H1 (cell line): ENCODE measurements around the gene SLMAP.

Experiments used
- ATF2 ChIP-seq: IDR thresholded peaks from 2 replicates; pipeline ENCODE4 v1.6.1; 2012; ENCODE audit warnings: low read length, inconsistent platforms
- BACH1 ChIP-seq: IDR thresholded peaks from 2 replicates; pipeline ENCODE4 v1.6.1; 2012; ENCODE audit warnings: low read length, improper control_type of control experiment
- BRCA1 ChIP-seq: IDR thresholded peaks from 2 replicates; pipeline ENCODE4 v1.6.1; 2012; ENCODE audit warnings: low read depth, low read length, improper control_type of control experiment
- CTCF ChIP-seq, 3 experiments: IDR thresholded peaks; 1 replicate in 2 of 3; 2 replicates in 1 of 3; pipeline versions ENCODE4 v1.5.1 to v1.6.1; 2011; ENCODE audit warnings: low read length in 3 of 3, mild to moderate bottlenecking in 3 of 3, inconsistent platforms in 2 of 3, low read depth in 1 of 3, moderate library complexity in 1 of 3; ENCODE audit not compliant: insufficient read depth in 1 of 3; ENCODE audit errors: control extremely low read depth in 1 of 3
- JUND ChIP-seq: IDR thresholded peaks from 2 replicates; pipeline ENCODE4 v1.6.1; 2011; ENCODE audit warnings: mild to moderate bottlenecking, improper control_type of control experiment, low read length
- SP1 ChIP-seq: IDR thresholded peaks from 2 replicates; pipeline ENCODE4 v1.6.1; 2011; ENCODE audit warnings: low read depth, low read length

DNA sequence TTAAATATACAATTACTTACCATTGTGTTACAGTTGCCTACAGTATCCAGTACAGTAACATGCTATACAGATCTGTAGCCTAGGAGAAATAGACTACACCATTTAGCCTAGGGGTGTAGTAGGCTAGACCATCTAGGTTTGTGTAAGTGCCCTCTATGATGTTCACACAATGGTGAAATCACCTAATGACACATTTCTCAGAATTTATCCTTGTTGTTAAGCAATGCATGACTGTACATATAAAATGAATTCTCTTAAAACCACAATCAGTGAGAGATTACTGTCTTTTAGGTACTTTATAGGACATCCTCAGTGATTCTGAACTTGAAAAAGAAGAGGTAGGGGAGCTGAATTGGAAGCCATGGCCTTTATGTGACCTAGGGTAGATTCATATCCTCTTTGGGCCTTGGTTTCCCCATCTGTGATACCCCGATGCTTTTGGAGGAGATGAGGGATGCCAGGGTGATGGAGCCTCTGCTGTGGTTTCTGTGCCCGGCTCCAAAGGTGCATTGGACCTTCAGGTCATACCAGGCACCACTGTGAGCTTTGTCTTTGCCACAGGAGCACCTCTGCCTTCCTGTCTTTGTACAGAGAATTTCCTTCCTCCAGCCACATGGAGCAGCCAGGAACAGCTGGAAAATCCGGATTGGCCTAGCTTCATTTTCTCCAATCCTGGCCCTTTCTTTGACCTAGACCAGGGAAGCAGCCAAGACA lies 200.2 kb downstream of the SLMAP start:
- TF ChIP-seq CTCF (IDR thresholded peaks at IDR 0.05; ENCODE audit: control extremely low read depth in 1 of 3, insufficient read depth in 1 of 3, low read depth in 1 of 3, low read length in 3 of 3) (no peak), ATF2 (no peak), SP1 (no peak), BRCA1 (no peak), JUND (no peak), BACH1 (no peak)
